Mesodermal cell (in vitro differentiated cells): ENCODE measurements around the gene LAMC2.

Source experiments
- H3K27ac ChIP-seq: 2 replicates; pipeline ENCODE4 v1.7.0; 2013; ENCODE audit warnings: mild to moderate bottlenecking, low read depth, low read length, moderate library complexity; ENCODE audit not compliant: severe bottlenecking
- H3K36me3 ChIP-seq: 2 replicates; pipeline ENCODE4 v1.7.1; 2013; ENCODE audit warnings: mild to moderate bottlenecking, low read length, moderate library complexity; ENCODE audit not compliant: control insufficient read depth, insufficient read depth
- H3K4me1 ChIP-seq: one replicate; pipeline ENCODE4 v1.7.1; 2013; ENCODE audit warnings: mild to moderate bottlenecking, low read length; ENCODE audit not compliant: insufficient read depth, control insufficient read depth, poor library complexity, severe bottlenecking
- H3K4me3 ChIP-seq: 2 replicates; pipeline ENCODE4 v1.7.0; 2013; ENCODE audit warnings: low read length, control low read depth, mild to moderate bottlenecking; ENCODE audit not compliant: insufficient read depth, poor library complexity, severe bottlenecking; ENCODE audit errors: extremely low read depth
- H3K9me3 ChIP-seq: 2 replicates; pipeline ENCODE4 v1.7.1; 2013; ENCODE audit warnings: mild to moderate bottlenecking, low read length, moderate library complexity; ENCODE audit not compliant: control insufficient read depth
- WGBS, 2 experiments: methylation state at CpG; one replicate each; pipeline ENCODE4 v1.1.5; 2013; ENCODE audit warnings: missing lambda C conversion rate in 2 of 2; ENCODE audit not compliant: insufficient coverage in 2 of 2; 5-methylcytosine and 5-hydroxymethylcytosine counted together

The LAMC2 gene

DNA sequence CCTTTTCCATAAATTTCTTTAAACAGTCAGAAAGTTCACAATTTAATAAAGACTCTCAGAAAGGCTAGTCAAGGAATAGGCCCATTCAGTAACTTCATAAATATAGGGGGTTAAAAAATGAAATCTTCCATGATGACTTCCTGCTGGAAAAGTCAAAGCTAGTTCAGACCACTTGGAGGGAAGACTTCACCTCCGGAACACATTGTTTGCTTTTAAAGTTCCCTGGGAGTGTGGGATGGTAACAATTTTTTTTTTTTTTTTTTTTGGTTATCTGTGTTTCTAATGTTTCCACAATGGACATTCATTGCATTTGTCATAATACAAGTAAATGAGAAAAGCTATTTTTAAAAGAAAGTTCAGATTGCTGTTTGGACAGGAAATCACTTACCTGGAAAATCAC lies 18.4 kb upstream of the LAMC2 start:
- no CpG with 5 or more reads among the region's 1 CpG for WGBS, 2 experiments
- H3K9me3 ChIP-seq, result no peaks in the 10 kb centered on the region
- H3K36me3 ChIP-seq, result no peaks in the 10 kb centered on the region
- peaks cover 22% of the 10 kb centered on the region for H3K4me1 ChIP-seq
- H3K27ac ChIP-seq, result no peak overlapping the region
- H3K4me3 ChIP-seq, result no peak overlapping the region

DNA sequence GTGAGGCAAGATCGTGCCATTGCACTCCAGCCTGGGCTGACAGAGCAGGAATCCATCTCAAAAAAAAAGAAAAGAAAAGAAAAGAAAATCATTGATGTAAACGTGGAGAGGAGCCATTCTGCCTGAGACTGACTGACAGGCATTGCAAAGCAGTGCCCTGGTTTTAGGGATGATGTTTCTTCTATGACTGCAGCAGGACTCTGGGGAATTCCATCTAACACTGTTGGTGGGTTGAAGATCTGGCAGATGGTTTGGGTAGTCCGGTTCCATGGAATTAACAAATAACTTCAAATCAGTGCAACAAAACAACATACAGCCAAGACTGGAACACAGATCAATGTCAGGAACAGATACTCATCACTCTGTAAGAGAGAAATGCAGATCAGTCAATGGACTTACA lies 17.8 kb upstream of the LAMC2 start:
- Histone ChIP-seq H3K4me1 (peaks cover 22% of the 10 kb centered on the region), H3K4me3 (no peak overlapping the region), H3K36me3 (no peaks in the 10 kb centered on the region), H3K27ac (no peak overlapping the region), H3K9me3 (no peaks in the 10 kb centered on the region)
- 50 to 75% methylated on average over 1 to 2 of the region's 3 CpGs for WGBS, 2 experiments

DNA sequence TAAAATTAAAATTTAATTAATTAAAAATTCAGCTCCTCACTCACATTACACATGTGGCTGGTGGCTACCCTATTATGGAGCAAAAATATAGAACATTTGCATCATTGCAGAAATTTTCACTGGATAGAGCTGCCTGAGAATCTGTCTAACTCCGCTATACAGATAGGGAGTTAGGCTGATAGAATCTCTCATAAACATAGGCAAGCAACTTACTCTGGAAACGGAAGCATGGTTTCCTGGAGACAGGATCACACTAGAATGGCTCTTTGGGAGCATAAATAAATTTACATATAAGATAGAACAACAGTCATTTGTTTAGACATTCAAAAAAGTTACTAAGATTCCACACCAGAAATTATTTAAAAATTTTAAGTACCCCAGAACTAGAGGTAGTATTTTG lies 12.2 kb upstream of the LAMC2 start:
- Histone ChIP-seq H3K27ac (no peak overlapping the region), H3K4me1 (no peaks in the 10 kb centered on the region), H3K4me3 (no peak overlapping the region), H3K36me3 (no peaks in the 10 kb centered on the region), H3K9me3 (no peaks in the 10 kb centered on the region)
- 100% methylated on average over 1 of the region's 2 CpGs; no CpG with 5 or more reads in 1 of the 2 experiments for WGBS, 2 experiments

DNA sequence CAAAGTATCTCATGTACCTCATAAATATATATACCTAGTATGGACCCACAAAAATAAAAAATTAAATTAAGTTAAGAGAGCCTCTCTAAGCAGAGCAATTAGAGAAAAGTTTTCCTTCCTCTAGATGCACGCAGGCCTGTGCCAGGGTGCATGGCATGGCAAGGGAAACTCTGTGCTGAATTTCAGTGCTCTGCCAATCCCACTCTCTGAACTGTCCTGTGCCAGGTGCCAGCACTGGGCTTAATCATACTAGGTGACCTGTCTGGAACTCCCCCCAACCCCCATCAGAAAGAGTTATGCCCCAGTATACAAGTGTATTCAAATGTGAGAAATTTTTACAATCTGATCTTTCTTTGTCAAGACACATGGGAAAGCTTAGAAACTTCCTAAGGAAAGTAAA lies 10.4 kb upstream of the LAMC2 start:
- Histone ChIP-seq H3K9me3 (no peaks in the 10 kb centered on the region), H3K4me3 (no peak overlapping the region)
- WGBS, 2 experiments, result 100% methylated on average over 1 of the region's 1 CpG

DNA sequence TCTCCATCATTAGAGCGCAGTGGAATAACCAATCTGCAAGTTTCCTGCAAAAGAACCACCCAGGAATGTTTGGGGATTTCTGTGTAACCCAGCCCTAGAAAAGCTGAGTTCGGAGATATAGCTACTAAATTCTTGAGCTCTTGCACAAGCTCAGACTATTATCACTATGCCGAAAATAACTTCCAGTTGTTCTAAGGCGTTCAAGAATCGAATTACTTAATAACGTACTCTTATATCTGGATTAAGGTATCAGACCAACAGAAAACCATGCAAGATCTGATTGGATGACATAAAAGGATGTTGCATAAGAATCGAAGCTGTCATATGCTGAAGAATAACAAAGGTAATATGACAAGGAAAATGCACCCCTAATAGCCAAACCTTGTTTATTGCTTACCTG lies 7.5 kb upstream of the LAMC2 start:
- Histone ChIP-seq H3K36me3 (no peaks in the 10 kb centered on the region), H3K4me3 (no peak overlapping the region), H3K4me1 (peaks cover 6% of the 10 kb centered on the region), H3K27ac (no peak overlapping the region), H3K9me3 (no peaks in the 10 kb centered on the region)
- WGBS, 2 experiments, result 94 to 97% methylated on average over 5 to 6 of the region's 7 CpGs

More for the DNA sequence above, 10.4 kb upstream of the LAMC2 start:
- Histone ChIP-seq H3K36me3 (no peaks in the 10 kb centered on the region), H3K27ac (no peak overlapping the region), H3K4me1 (peaks cover 4% of the 10 kb centered on the region)

DNA sequence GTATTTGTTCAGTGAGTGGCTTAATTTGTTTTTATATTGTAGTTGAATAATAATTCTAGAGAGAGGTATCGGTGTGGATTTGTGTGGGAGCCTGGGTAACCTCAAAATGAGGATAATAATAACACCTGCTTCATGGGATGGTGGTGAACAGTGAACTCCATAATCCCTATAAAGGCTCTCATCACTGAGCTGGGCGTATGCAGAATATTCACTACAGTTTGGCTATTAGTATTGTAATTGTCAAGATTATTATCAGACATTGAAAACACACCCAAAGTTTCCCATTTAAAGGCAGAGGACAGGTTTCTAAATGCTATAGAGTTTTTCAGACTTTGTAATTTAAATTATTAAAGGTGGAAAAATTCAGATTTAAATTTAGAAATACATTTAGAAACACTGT lies 7.0 kb upstream of the LAMC2 start:
- Histone ChIP-seq H3K36me3 (no peaks in the 10 kb centered on the region), H3K27ac (no peak overlapping the region), H3K4me1 (peaks cover 6% of the 10 kb centered on the region), H3K9me3 (no peaks in the 10 kb centered on the region), H3K4me3 (no peak overlapping the region)
- WGBS, 2 experiments, result 100% methylated on average over 1 of the region's 2 CpGs; no CpG with 5 or more reads in 1 of the 2 experiments

DNA sequence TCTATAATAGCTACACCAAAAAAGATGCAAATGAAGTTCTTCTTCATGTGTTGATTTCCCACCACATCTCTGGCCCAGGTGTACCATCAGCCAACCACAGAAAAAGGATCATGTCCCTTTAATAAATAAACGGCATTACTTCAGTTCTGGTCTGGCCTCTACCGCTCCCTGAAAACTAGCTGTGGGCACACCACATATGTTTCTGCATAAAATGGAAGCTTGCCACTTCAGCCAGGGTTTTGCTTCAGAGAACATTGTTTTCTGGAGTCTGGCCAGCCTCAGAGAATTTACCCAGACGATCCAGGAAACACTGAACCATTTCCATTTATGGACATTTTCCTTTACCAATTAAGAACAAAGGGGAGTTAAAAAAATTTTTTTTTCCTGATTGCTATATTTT lies 5.8 kb upstream of the LAMC2 start:
- peaks cover 6% of the 10 kb centered on the region for H3K4me1 ChIP-seq
- no peaks in the 10 kb centered on the region for H3K9me3 ChIP-seq
- H3K36me3 ChIP-seq, result no peaks in the 10 kb centered on the region
- WGBS, 2 experiments, result 86 to 100% methylated on average over 2 of the region's 3 CpGs
- H3K4me3 ChIP-seq, result no peak overlapping the region
- no peak overlapping the region for H3K27ac ChIP-seq

DNA sequence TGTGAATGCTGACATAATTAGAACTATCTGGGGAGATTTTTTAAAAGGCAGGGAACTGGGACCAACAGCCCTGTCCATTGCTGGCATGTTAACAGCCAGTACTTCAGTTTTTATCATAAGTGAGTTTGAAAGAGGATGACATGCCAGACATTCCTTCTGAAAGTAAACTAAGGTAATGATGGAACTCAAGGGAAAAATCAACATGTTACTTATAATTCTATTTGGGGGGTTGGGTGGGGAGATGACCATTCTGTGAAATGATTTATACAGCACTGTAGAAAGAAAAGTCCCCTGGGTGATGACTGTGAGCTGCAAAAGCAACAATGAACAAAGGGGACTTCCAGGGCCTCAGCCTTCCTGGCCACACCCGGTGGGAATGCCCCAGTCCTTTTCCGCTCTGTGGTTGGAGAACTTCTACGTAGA lies 5.4 kb upstream of the LAMC2 start:
- H3K4me3 ChIP-seq, result no peak overlapping the region
- H3K27ac ChIP-seq, result no peak overlapping the region
- 70% methylated on average over 2 of the region's 3 CpGs; no CpG with 5 or more reads in 1 of the 2 experiments for WGBS, 2 experiments
- H3K4me1 ChIP-seq, result peaks cover 6% of the 10 kb centered on the region
- no peaks in the 10 kb centered on the region for H3K36me3 ChIP-seq
- H3K9me3 ChIP-seq, result no peaks in the 10 kb centered on the region

DNA sequence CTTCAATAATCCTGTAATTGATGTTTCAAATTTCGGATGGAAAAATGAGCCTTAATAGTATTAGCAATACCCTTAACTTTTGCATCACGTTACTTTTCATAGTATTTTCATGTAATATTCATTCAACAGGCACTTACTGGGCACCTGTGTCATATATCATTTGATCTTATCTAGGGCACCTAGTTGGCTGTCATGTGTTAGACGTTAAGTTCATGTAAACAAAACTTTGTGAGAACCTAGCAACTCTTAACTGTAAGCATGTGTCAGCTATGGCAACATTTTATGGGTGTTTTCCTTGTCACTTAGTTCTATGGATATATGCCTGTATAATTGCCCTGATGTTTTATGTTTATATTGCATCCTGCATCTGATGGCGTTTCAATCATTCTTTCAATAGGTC lies 777 bp downstream of the LAMC2 start:
- no peak overlapping the region for H3K4me3 ChIP-seq
- no peaks in the 10 kb centered on the region for H3K36me3 ChIP-seq
- H3K4me1 ChIP-seq, result no peaks in the 10 kb centered on the region
- no peaks in the 10 kb centered on the region for H3K9me3 ChIP-seq
- H3K27ac ChIP-seq, result no peak overlapping the region
- 67 to 90% methylated on average over 1 to 2 of the region's 4 CpGs for WGBS, 2 experiments

DNA sequence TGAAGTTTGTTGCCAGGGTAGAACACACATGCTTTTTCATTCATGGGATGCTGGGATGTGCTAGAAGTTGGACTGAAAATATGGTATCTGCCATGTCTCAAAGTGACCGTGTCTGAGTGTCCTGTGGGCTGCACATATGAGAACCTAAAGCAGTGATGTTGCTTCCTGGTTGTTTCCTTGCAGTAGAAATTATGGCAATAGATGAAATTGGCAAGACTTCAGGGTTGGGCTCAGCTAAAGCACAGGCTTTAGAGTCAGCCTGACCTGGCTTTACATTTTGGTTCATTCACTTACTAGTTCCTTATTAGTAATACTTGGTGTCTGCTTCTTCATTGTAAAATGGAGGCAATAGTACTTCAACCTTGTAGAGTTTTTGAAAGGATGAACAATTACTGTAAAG lies 2.2 kb downstream of the LAMC2 start:
- no peak overlapping the region for H3K27ac ChIP-seq
- H3K4me3 ChIP-seq, result no peak overlapping the region
- H3K36me3 ChIP-seq, result no peaks in the 10 kb centered on the region
- H3K4me1 ChIP-seq, result no peaks in the 10 kb centered on the region
- H3K9me3 ChIP-seq, result no peaks in the 10 kb centered on the region
- 71% methylated on average over 1 of the region's 1 CpG; no CpG with 5 or more reads in 1 of the 2 experiments for WGBS, 2 experiments

DNA sequence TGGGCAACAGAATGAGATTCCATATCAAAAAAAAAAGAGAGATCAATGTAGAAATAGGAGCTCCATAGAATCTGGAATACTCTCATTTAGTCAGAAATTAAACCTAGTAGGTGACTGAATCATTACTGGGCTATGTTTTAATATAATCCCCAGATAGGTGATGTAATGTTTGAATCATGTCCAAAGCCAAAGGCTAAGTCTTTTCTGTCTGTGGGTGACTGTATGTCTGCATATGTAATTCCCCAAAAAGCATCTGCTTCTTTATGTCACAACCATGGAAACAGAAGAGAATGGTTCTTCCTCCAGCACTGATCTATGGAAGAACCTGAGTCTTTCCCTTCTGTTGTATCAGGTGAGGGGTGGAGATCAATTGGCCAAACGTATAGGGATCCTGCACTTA lies 5.8 kb downstream of the LAMC2 start:
- WGBS, 2 experiments, result no CpG with 5 or more reads among the region's 1 CpG
- Histone ChIP-seq H3K4me3 (no peak overlapping the region), H3K9me3 (no peaks in the 10 kb centered on the region), H3K36me3 (no peaks in the 10 kb centered on the region), H3K27ac (no peak overlapping the region), H3K4me1 (peaks cover 4% of the 10 kb centered on the region)
